ENCODE data around the gene ZC3H6.

Gene ZC3H6, protein sequence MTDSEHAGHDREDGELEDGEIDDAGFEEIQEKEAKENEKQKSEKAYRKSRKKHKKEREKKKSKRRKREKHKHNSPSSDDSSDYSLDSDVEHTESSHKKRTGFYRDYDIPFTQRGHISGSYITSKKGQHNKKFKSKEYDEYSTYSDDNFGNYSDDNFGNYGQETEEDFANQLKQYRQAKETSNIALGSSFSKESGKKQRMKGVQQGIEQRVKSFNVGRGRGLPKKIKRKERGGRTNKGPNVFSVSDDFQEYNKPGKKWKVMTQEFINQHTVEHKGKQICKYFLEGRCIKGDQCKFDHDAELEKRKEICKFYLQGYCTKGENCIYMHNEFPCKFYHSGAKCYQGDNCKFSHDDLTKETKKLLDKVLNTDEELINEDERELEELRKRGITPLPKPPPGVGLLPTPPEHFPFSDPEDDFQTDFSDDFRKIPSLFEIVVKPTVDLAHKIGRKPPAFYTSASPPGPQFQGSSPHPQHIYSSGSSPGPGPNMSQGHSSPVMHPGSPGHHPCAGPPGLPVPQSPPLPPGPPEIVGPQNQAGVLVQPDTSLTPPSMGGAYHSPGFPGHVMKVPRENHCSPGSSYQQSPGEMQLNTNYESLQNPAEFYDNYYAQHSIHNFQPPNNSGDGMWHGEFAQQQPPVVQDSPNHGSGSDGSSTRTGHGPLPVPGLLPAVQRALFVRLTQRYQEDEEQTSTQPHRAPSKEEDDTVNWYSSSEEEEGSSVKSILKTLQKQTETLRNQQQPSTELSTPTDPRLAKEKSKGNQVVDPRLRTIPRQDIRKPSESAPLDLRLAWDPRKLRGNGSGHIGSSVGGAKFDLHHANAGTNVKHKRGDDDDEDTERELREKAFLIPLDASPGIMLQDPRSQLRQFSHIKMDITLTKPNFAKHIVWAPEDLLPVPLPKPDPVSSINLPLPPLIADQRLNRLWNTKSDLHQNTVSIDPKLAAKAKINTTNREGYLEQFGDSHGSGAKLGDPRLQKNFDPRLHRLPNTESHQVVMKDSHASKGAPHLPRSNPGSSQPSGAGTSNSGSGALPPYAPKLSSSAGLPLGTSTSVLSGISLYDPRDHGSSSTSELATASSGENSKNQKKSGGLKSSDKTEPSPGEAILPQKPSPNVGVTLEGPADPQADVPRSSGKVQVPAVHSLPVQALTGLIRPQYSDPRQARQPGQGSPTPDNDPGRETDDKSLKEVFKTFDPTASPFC
- 10.9 to 118 (median 39.7) reads per million in 9 experiments for total RNA-seq

DNA sequence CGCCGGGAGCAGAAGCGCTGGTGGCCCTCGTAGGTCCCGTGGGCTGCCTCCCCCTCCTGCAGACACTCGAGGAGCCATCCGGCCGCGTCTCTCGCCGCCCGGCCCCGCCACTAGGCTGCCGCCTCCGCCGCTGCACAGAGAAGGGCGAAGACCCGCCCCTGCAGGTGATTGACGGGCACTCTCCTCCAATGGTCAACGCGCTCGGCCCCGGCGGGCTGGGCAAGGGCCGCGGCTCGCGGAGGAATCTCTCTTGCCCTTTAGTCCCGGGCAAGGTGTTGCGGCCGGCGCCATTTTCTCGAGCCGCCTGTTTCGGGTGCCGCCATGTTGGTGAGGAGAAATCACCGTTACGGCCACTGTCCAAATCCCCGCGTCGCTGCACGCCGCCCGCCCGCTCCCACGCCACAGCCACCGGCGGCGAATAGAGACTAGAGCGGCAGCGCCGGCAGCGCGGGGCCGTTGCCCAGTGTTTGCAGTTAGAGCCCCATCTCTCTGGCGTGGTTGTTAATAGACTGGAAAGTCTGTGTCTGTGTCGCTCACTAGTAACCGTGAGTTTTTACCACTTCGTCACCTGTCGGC is at the start of gene ZC3H6:
TSS of gene ZC3H6 (plus strand) at position 287 of the 576 bp plus-strand sequence. CDS start 398 bp downstream, outside the sequence.
- peak within 1 kb of the TSS; percentile 90 to 91 for H3K4me3 Mint-ChIP-seq
- no peaks in the 10 kb centered on the region for H3K9me3 Mint-ChIP-seq
- H3K36me3 Mint-ChIP-seq (ENCODE audit: insufficient read depth), result peaks cover 12% of the 10 kb centered on the region
- ATAC-seq (replicated peaks) (peak; percentile 90), DNase-seq (peak; percentile 100)
- H3K4me1 Mint-ChIP-seq (ENCODE audit: low read depth in 2 of 2), result peaks cover 0 to 6% of the 10 kb centered on the region in 2 donors
- no peaks in the 10 kb centered on the region for H3K27me3 Mint-ChIP-seq
- peak within 1 kb of the TSS; percentile 99 for H3K27ac Mint-ChIP-seq

DNA sequence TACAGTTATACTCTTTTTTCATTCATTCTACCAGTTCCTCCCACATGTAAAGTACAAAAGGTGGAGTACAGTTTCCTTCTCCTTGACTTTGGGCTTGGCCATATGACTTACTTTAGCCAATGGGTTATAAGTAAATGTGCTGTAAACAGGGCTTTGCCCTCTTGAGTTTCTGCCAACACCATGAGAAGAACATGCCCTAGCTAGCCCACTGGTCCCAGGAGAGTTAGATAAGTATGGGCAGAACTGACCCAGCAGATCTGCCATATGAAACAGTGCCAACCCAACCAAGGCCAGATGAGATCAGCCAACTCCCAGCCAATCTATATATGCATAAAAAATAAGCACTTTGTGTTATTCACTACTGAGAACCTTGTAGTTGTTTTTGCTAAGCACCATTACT is 46.0 kb upstream of the ZC3H6 start:
- Mint-ChIP-seq H3K27ac (no peak overlapping the region), H3K4me3 (no peak overlapping the region), H3K9me3 (no peaks in the 10 kb centered on the region), H3K4me1 (ENCODE audit: low read depth in 2 of 2) (no peaks in the 10 kb centered on the region), H3K36me3 (ENCODE audit: insufficient read depth) (peaks cover 18% of the 10 kb centered on the region), H3K27me3 (no peaks in the 10 kb centered on the region)
- DNase-seq (no peak), ATAC-seq (replicated peaks) (no peak)

DNA sequence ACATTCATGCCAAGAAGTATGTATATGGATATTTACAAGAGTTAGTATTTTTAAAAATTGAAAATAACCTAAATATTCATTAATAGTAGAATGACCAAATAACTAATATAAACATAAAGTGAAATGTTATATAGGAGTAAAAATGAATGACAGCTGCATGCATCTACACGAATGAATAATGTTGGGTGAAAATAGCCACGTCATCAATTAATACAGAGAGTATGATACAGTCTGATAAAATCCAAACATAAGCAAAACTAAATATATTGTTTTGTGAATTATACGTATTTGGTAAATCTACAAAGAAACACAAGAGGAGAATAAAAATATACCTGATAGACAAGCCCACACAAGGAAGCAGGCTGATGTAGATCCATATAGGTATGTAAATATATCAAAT is 45.0 kb upstream of the ZC3H6 start:
- H3K9me3 Mint-ChIP-seq, result no peaks in the 10 kb centered on the region
- peaks cover 23% of the 10 kb centered on the region for H3K36me3 Mint-ChIP-seq (ENCODE audit: insufficient read depth)
- no peak for ATAC-seq (replicated peaks)

DNA sequence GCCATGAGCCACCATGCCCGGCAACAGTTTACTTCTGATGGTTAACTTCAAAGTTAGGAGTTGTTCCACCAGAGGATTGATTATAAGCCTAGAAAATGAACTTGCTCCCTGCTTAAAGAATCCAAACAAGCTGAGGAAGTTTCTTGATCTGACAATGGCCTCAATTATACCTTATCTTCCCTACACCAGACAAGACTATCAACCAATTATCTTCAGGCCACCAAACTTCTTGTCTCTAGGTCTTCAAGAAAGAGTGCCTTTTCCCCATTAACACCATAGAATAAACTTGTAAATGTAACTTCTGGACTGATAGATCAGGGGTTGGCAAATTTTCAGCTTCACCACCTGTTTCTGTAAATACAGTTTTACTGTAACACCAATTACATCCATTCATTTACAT is 35.5 kb upstream of the ZC3H6 start:
- Mint-ChIP-seq H3K4me3 (no peak overlapping the region), H3K36me3 (ENCODE audit: insufficient read depth) (peaks cover 21% of the 10 kb centered on the region), H3K27me3 (no peaks in the 10 kb centered on the region), H3K4me1 (ENCODE audit: low read depth in 2 of 2) (peaks cover 0 to 13% of the 10 kb centered on the region in 2 donors), H3K9me3 (no peaks in the 10 kb centered on the region), H3K27ac (no peak overlapping the region)
- no peak for ATAC-seq (replicated peaks)
- no peak for DNase-seq

More for the DNA sequence above, 45.0 kb upstream of the ZC3H6 start:
- H3K4me3 Mint-ChIP-seq, result no peak overlapping the region
- no peaks in the 10 kb centered on the region for H3K4me1 Mint-ChIP-seq (ENCODE audit: low read depth in 2 of 2)
- no peaks in the 10 kb centered on the region for H3K27me3 Mint-ChIP-seq
- no peak for DNase-seq
- no peak overlapping the region for H3K27ac Mint-ChIP-seq

DNA sequence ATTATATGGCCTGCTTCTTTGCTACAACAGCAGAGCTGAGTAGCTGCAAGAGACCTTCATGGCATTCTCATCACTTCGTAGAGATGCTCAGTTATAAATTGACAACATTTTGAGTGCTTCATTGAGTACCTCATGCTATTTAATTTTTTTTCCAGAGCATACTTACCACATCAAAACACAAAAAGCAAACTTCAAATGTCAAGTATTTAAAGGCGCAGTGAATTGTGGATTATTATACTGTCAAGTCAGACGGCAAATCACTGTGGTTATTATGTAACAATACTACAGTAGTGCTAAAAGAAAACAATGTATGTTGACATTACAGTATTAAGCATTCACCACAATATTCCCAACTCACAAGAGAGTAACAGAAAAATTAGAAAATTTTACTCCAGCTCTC is 33.0 kb upstream of the ZC3H6 start:
- Mint-ChIP-seq H3K27me3 (no peaks in the 10 kb centered on the region), H3K36me3 (ENCODE audit: insufficient read depth) (peaks cover 18% of the 10 kb centered on the region), H3K27ac (no peak overlapping the region), H3K4me3 (no peak overlapping the region), H3K9me3 (no peaks in the 10 kb centered on the region), H3K4me1 (ENCODE audit: low read depth in 2 of 2) (peaks cover 0 to 13% of the 10 kb centered on the region in 2 donors)
- DNase-seq, result no peak
- ATAC-seq (replicated peaks), result no peak

DNA sequence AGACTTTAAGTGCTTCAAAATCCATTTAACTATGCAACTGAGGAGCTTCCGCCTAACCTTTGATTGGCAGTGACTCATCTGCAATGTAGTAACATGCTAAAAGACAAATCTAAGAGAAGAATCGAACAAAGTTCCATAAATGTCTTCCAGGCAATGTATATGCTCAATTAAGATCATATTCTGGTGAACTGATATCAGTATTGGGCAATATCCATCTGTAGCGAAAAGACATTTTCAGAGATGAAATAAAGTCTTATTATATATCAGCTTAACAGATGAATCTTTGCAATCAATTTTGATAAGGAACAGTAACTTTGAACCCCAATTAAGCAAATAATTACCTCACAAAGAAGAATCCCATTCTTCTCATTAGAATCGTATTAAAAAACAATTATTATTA is 32.2 kb upstream of the ZC3H6 start:
- Mint-ChIP-seq H3K27me3 (no peaks in the 10 kb centered on the region), H3K27ac (no peak overlapping the region), H3K4me3 (no peak overlapping the region), H3K36me3 (ENCODE audit: insufficient read depth) (peaks cover 17% of the 10 kb centered on the region), H3K9me3 (no peaks in the 10 kb centered on the region), H3K4me1 (ENCODE audit: low read depth in 2 of 2) (peaks cover 0 to 13% of the 10 kb centered on the region in 2 donors)
- DNase-seq (no peak), ATAC-seq (replicated peaks) (no peak)

DNA sequence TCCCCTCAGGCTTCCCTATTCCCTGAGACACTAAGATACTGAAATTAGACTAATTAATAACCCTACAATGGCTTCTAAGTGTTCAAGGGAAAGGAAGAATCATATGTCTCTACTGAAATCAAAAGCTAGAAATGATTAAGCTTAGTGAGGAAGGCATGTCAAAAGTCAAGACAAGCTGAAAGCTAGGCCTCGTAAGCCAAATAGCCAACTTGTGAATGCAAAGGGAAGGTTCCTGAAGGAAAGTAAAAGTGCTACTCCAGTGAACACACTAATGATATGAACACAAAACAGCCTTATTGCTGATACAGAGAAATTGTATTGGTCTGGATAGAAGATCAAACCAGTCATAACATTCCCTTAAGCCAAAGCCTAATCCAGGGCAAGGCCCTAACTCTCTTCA is 30.5 kb upstream of the ZC3H6 start:
- peaks cover 0 to 13% of the 10 kb centered on the region in 2 donors for H3K4me1 Mint-ChIP-seq (ENCODE audit: low read depth in 2 of 2)
- no peak overlapping the region for H3K4me3 Mint-ChIP-seq
- ATAC-seq (replicated peaks) (no peak), DNase-seq (no peak)
- H3K27me3 Mint-ChIP-seq, result no peaks in the 10 kb centered on the region
- no peak overlapping the region for H3K27ac Mint-ChIP-seq
- no peaks in the 10 kb centered on the region for H3K9me3 Mint-ChIP-seq
- peaks cover 21% of the 10 kb centered on the region for H3K36me3 Mint-ChIP-seq (ENCODE audit: insufficient read depth)

DNA sequence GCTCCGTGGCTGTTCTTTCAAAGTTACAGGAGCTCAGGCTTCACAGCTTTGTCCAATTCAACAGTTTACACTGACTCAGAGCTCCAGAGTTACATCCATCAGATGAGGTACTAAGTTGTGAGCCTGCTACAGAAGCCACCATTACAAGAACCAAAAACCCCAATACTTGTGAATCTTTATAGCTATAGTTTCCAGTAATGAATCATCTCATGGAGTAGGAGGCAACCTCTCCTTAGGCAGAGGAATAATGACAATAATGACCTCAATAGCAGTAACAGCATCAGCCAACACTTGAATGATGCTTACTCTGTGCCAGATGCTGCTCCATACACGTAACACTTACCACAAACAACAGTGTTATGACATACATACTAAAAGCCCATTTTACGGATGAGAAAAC is 24.1 kb upstream of the ZC3H6 start:
- Mint-ChIP-seq H3K27ac (no peak overlapping the region), H3K9me3 (no peaks in the 10 kb centered on the region), H3K4me3 (no peak overlapping the region), H3K27me3 (no peaks in the 10 kb centered on the region), H3K36me3 (ENCODE audit: insufficient read depth) (peaks cover 27% of the 10 kb centered on the region), H3K4me1 (ENCODE audit: low read depth in 2 of 2) (peaks cover 4 to 11% of the 10 kb centered on the region in 2 donors)
- DNase-seq (no peak), ATAC-seq (replicated peaks) (no peak)

DNA sequence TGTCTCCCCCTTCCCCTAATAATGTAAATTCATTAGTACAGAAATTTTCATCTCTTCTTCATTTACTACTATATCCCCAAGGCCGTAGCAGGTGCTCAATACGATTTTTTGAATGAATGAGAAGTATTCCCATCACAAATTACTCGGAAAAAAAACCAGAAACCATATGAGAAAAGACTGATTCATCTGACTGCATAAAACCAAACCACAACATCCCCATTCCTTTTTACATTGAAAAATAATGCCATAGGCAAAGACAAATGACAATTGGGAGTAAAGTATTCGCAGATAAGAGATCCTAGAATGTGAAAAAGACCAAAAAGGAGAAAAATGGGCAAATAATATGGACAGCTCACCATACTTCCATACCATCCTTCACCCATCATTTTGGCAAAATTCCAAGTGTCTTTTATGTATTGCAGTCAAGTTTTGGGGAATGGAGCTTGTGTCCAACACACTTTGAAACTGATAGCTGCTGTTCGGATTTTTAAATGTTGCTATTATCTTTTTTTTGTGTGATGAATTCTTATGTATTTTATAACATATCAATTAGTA is 22.1 kb upstream of the ZC3H6 start:
- Mint-ChIP-seq H3K27ac (no peak overlapping the region), H3K27me3 (no peaks in the 10 kb centered on the region), H3K4me1 (ENCODE audit: low read depth in 2 of 2) (peaks cover 4 to 11% of the 10 kb centered on the region in 2 donors), H3K9me3 (no peaks in the 10 kb centered on the region), H3K4me3 (peak overlapping the region in 1 of 2 donors; percentile 82), H3K36me3 (ENCODE audit: insufficient read depth) (peaks cover 13% of the 10 kb centered on the region)
- DNase-seq (no peak), ATAC-seq (replicated peaks) (no peak)

DNA sequence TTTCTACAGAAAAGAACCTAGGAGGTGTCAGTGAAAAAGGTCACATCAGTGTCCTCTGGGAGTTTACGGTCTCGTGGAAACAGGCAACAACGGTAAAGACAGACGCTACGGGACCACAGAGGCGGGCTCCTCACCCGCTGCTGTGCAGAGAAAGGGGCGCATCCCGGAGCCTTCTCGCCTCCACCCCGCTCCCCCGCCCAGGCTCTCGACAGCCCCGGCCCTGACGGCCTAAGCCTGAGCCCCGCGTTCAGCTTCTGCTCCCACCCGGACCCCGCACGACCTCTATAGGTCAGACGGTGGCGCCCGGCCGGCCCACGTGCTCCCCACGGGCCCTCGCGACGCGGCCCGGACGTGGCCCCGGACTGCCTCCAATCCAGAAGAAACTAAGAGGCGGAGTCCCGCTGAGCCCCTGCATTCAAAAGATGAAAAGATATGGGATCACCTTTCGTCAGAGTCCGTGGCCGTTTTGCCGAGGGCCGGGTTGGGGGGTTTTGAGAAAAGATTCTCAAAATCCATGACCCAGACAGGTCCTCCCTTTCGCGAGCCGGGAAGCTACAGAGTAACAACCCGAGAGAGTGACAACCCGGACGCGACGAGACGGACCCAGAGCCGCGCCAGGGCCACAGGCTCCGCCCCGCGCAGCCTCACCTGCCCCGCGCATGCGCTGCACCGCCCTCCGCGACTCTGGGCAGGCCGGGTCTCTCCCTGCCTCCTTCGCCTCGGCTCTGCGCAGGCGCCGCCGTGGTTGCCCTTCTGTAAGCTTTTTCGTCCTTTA is 20.7 kb upstream of the ZC3H6 start, which contains the start of gene ZC3H8:
TSS of gene ZC3H8 (minus strand) at position 577 of the 775 bp plus-strand sequence. CDS start at position 516, 61 bp downstream.
- H3K4me3 Mint-ChIP-seq, result peak within 1 kb of the TSS; percentile 78 to 82
- H3K36me3 Mint-ChIP-seq (ENCODE audit: insufficient read depth), result peaks cover 10% of the 10 kb centered on the region
- ATAC-seq (replicated peaks) (peak; percentile 89), DNase-seq (peak; percentile 93 to 96 (median 95))
- H3K4me1 Mint-ChIP-seq (ENCODE audit: low read depth in 2 of 2), result peaks cover 8 to 15% of the 10 kb centered on the region in 2 donors
- peak within 1 kb of the TSS; percentile 81 to 88 for H3K27ac Mint-ChIP-seq
- H3K27me3 Mint-ChIP-seq, result peaks cover 0 to 3% of the 10 kb centered on the region in 2 donors
- H3K9me3 Mint-ChIP-seq, result no peaks in the 10 kb centered on the region

DNA sequence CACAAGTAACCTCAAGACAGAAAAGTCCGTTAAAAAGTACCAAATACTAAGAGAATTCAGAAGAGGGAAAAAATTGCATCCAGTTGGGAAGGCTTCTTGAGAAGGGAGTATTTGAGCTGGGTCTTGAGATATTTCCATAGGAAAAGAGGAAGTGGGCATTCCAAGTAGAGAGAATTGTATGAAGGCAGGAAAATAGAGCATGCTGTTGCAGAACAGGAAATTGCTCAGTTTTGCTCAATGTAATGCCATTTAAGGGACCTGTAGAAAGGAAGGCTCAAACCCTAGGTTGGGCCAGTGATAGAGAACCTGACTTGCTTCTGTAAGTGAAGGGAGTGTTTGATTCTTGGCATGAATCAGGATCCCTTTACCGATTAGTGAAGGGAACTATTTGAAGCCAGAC is 19.5 kb upstream of the ZC3H6 start:
- Mint-ChIP-seq H3K4me1 (ENCODE audit: low read depth in 2 of 2) (peaks cover 9 to 18% of the 10 kb centered on the region in 2 donors), H3K27me3 (peaks cover 0 to 6% of the 10 kb centered on the region in 2 donors), H3K36me3 (ENCODE audit: insufficient read depth) (peaks cover 9% of the 10 kb centered on the region), H3K4me3 (peak overlapping the region in 1 of 2 donors; percentile 78), H3K27ac (no peak overlapping the region), H3K9me3 (no peaks in the 10 kb centered on the region)
- no peak for DNase-seq
- ATAC-seq (replicated peaks), result no peak

DNA sequence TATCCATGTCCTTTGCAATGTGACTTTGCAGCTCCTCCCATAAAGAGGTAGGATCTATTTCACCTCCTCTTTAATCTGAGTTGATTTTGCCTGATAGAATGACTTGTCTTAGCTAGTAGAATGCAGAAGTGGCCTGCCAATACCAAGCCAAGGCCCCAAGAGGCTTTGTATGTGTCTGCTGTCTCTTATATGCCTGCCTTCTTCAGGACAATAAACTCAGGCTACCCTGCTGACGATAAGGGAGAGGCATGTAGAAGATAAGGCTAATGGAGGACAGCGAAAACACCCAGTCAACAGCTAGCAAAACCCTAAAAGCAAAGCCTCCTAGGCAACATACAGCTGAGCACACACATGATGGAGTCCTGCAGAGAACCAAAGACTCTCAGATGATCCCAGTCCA is 18.7 kb upstream of the ZC3H6 start:
- ATAC-seq (replicated peaks) (no peak), DNase-seq (no peak)
- H3K27me3 Mint-ChIP-seq, result peaks cover 0 to 6% of the 10 kb centered on the region in 2 donors
- no peaks in the 10 kb centered on the region for H3K9me3 Mint-ChIP-seq
- H3K4me1 Mint-ChIP-seq (ENCODE audit: low read depth in 2 of 2), result peaks cover 9 to 18% of the 10 kb centered on the region in 2 donors
- H3K4me3 Mint-ChIP-seq, result no peak overlapping the region
- no peak overlapping the region for H3K27ac Mint-ChIP-seq
- peaks cover 9% of the 10 kb centered on the region for H3K36me3 Mint-ChIP-seq (ENCODE audit: insufficient read depth)
